PFSK-1 (cell line): Measurements from ENCODE around the gene TP53I3.

Source experiments
- POLR2AphosphoS5 ChIP-seq: IDR thresholded peaks from 2 replicates; pipeline ENCODE4 v1.6.1; 2012; ENCODE audit warnings: low read depth, mild to moderate bottlenecking, control low read depth, low read length, moderate library complexity
- TAF1 ChIP-seq: IDR thresholded peaks from 2 replicates; pipeline ENCODE4 v1.6.1; 2012; ENCODE audit warnings: low read length, control low read depth, borderline replicate concordance; ENCODE audit not compliant: insufficient read depth
- TF ChIP-seq, protein P1 (sequence below), 2 experiments: IDR thresholded peaks; 2 replicates each; pipeline versions ENCODE4 v1.6.1 to v1.8.0; 2011 to 2012; ENCODE audit warnings: low read depth in 2 of 2, low read length in 2 of 2, control low read depth in 1 of 2, inconsistent platforms in 1 of 2, mild to moderate bottlenecking in 1 of 2, moderate library complexity in 1 of 2; ENCODE audit not compliant: insufficient read depth in 1 of 2

DNA sequence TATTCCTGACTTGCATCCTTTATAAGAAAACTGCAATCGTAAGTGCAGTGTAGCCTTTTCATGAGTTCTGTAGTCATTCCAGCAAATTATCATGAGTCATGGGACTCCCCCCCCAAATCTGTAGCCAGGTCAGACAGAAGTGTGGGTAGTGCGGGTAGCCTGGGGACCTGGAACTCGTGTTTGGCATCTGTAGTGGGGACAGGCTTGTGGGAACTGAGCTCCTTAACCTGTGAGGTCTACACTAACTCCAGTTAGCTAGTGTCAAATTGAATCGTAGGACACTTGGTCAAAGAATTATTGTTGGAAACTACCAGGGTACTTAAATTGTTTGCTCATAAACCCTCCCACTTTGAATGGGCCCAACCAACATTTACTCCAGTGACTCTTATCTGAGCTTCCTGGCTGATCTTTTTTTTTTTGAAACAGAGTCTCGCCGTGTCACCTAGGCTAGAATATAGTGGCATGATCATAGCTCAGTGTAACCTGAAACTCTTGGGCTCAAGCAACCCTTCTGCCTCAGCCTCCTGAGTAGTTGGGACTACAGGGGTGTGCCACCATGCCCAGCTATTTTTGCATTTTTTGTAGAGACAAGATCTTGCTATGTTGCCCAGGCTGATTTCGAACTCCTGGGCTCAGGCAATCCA is 26.1 kb upstream of the TP53I3 start:
- TF ChIP-seq TAF1 (no peak), POLR2AphosphoS5 (no peak)
- TF ChIP-seq, protein P1, sequence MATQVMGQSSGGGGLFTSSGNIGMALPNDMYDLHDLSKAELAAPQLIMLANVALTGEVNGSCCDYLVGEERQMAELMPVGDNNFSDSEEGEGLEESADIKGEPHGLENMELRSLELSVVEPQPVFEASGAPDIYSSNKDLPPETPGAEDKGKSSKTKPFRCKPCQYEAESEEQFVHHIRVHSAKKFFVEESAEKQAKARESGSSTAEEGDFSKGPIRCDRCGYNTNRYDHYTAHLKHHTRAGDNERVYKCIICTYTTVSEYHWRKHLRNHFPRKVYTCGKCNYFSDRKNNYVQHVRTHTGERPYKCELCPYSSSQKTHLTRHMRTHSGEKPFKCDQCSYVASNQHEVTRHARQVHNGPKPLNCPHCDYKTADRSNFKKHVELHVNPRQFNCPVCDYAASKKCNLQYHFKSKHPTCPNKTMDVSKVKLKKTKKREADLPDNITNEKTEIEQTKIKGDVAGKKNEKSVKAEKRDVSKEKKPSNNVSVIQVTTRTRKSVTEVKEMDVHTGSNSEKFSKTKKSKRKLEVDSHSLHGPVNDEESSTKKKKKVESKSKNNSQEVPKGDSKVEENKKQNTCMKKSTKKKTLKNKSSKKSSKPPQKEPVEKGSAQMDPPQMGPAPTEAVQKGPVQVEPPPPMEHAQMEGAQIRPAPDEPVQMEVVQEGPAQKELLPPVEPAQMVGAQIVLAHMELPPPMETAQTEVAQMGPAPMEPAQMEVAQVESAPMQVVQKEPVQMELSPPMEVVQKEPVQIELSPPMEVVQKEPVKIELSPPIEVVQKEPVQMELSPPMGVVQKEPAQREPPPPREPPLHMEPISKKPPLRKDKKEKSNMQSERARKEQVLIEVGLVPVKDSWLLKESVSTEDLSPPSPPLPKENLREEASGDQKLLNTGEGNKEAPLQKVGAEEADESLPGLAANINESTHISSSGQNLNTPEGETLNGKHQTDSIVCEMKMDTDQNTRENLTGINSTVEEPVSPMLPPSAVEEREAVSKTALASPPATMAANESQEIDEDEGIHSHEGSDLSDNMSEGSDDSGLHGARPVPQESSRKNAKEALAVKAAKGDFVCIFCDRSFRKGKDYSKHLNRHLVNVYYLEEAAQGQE (IDR thresholded peaks at IDR 0.05; ENCODE audit: insufficient read depth in 1 of 2, low read depth in 2 of 2, low read length in 2 of 2) = no peak
